Large intestine (tissue), 3 donors: Measurements from ENCODE around the gene SLC6A13. TPM values are rescaled to one million over a fixed set of nuclear protein-coding genes. Genes with fewer than 3 reads are reported as not detected.
A peak's percentile ranks its signal among the peaks of the same experiment; 100 is the strongest.

ENCODE experiments used
- DNase-seq, 2 donors: peaks; one replicate each; pipeline versions ENCODE4 v3.0.0 to v3.0.0-alpha.2; 2013
- H3K27ac ChIP-seq: one replicate; pipeline ENCODE4 v1.5.1; 2013; ENCODE audit warnings: low read length
- H3K27me3 ChIP-seq: 2 replicates; pipeline ENCODE4 v1.6.1; 2013; ENCODE audit warnings: low read length; ENCODE audit not compliant: control insufficient read depth, insufficient read depth
- H3K36me3 ChIP-seq: 2 replicates; pipeline ENCODE4 v1.6.1; 2013; ENCODE audit warnings: low read length; ENCODE audit not compliant: control insufficient read depth, insufficient read depth
- H3K4me1 ChIP-seq: one replicate; pipeline ENCODE4 v1.6.1; 2013; ENCODE audit warnings: low read length; ENCODE audit not compliant: control insufficient read depth, insufficient read depth
- H3K4me3 ChIP-seq: one replicate; pipeline ENCODE4 v1.5.1; 2013; ENCODE audit warnings: low read length
- H3K9me3 ChIP-seq: one replicate; pipeline ENCODE4 v1.6.1; 2013; ENCODE audit warnings: mild to moderate bottlenecking, low read depth, low read length, moderate library complexity; ENCODE audit not compliant: control insufficient read depth
- WGBS: methylation state at CpG from one replicate; pipeline ENCODE4 v1.1.5; 2013; ENCODE audit warnings: low lambda C conversion rate; ENCODE audit not compliant: insufficient coverage; 5-methylcytosine and 5-hydroxymethylcytosine counted together
- polyA plus RNA-seq: library from polyadenylated mRNA; unstranded; fragments of 120-200 nt; gene quantifications from one replicate; pipeline ENCODE4 v1.2.1, GENCODE V29; 2013

The SLC6A13 gene
- polyA plus RNA-seq, 1 donor, result 0.28 TPM

DNA sequence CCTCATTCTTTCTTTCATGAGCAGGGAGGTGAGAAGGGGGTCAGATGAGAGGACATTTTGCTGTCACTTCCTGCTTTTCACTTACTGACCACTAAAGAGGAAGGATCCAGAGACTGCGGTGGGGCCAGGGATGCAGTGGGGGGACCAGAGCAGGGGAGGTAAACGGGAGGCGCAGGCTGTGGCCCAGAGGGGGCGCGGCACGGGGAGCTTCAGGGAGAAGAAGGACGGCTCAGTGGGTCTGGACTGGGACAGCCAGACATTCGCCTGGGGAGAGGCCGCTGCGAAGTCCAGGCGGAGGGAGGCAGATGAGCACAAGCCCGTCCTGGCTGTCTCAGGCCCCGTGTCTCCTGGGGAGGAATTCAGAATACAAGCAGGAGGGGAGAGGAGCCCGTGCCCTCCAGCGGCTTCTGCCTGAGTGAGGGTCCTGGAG, 89.9 kb downstream of the SLC6A13 start:
- H3K9me3 ChIP-seq, result no peaks in the 10 kb centered on the region
- no peaks in the 10 kb centered on the region for H3K36me3 ChIP-seq
- DNase-seq, result no peak
- H3K27ac ChIP-seq, result no peak overlapping the region
- WGBS, result no CpG with 5 or more reads among the region's 15 CpGs
- no peak overlapping the region for H3K4me3 ChIP-seq
- no peaks in the 10 kb centered on the region for H3K27me3 ChIP-seq
- H3K4me1 ChIP-seq, result peaks cover 39% of the 10 kb centered on the region

DNA sequence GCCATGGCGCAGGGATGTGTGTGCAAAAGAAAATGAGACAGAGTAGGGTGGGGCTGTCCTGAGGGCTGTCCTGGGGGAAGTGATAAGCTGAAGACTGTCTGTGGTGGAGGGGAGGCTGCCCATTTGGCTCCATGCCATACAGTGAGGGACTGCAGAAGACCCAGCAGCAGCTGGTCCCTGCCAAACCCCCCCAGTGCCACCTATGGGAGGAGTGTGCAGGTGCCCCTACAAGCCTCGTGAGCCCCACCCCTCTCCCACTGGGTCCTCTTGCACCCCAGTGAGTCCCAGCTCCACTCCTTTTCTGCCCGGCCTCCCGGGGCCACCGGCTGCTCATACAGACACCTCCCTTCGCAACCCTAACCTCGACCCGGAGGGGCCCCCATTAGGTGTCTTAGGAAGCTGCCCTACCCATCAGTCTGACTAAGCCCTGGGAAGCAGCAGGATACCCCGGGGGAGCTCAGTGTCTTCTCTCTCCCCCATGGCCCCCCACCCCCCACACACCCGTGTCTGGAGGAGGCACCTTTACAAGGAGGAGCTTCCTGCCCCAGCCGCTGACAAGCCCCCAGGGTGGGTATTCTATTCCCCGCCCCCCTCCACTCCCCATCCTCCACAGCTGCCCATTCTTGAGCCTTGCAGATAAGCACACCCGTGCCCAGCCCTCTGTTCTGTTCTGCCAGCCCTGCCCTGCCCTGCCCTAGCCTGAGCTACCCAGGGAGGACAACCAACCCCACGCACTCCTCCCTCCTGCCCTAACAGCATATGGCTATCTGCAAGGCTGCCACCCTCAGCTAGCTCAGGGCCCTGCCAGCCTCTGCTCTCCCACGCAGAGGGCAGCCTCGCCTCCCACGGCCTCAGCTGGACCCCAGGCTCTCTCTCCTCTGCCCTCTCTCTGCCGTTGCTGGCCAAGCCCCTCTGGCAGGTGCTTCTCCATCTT, 90.6 kb downstream of the SLC6A13 start:
- H3K27ac ChIP-seq, result no peak overlapping the region
- H3K4me3 ChIP-seq, result no peak overlapping the region
- peaks cover 47% of the 10 kb centered on the region for H3K4me1 ChIP-seq
- WGBS, result 0% methylated on average over 1 of the region's 18 CpGs
- DNase-seq, result peak in 1 of 2 donors; percentile 15
- H3K9me3 ChIP-seq, result no peaks in the 10 kb centered on the region
- H3K27me3 ChIP-seq, result no peaks in the 10 kb centered on the region
- no peaks in the 10 kb centered on the region for H3K36me3 ChIP-seq

DNA sequence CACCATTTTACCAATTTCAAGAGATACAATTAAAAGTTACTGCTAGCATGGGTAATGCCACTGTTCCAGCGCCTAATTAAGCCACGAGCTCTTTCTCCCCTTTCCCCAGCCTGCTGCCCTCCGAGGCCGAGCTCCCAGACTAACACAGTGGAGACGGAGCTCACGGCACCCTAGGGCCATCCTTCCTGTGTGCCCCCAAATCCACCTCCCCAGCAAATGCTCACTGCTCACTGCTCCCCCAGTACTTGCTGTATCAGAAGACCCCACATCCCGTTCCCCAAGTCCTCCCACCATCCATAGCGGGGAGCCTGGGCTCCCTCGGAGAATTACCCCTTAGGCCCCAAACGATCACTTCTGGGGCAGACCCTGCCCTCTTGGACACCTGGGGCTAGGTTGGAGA, 91.4 kb downstream of the SLC6A13 start:
- DNase-seq, result no peak
- no peaks in the 10 kb centered on the region for H3K9me3 ChIP-seq
- H3K4me3 ChIP-seq, result no peak overlapping the region
- WGBS, result no CpG with 5 or more reads among the region's 10 CpGs
- no peaks in the 10 kb centered on the region for H3K36me3 ChIP-seq
- H3K27me3 ChIP-seq, result no peaks in the 10 kb centered on the region
- H3K4me1 ChIP-seq, result peaks cover 47% of the 10 kb centered on the region
- H3K27ac ChIP-seq, result no peak overlapping the region

Other genes starting within 250 kb of the SLC6A13 start
- gene IQSEC3, start 196.1 kb downstream of the SLC6A13 start, polyA plus RNA-seq, result 2.7 TPM
- gene SLC6A12, start 48.7 kb downstream of the SLC6A13 start, polyA plus RNA-seq, result 0.27 TPM
- 25.9 TPM for gene KDM5A, start 126.5 kb upstream of the SLC6A13 start, polyA plus RNA-seq
- 12.0 TPM for gene CCDC77, start 138.8 kb upstream of the SLC6A13 start, polyA plus RNA-seq
- gene B4GALNT3, start 197.1 kb upstream of the SLC6A13 start, polyA plus RNA-seq, result 5.9 TPM